Kidney (tissue), 14 donors: ENCODE results near the gene KCNE2. TPM values are rescaled to one million over a fixed set of nuclear protein-coding genes. Genes with fewer than 3 reads are reported as not detected.

Experiments
- DNase-seq, 5 donors: peaks; one replicate each; pipeline ENCODE4 v3.0.0-alpha.2; 2013 to 2020
- FAIRE-seq: peaks from 2 replicates; lab custom pipeline; 2012; peaks lifted over from hg19 to GRCh38; lab: Jason Lieb, UNC
- H3K27ac ChIP-seq, 2 donors: one replicate each; pipeline ENCODE4 v1.7.0; 2013; ENCODE audit warnings: low read depth in 2 of 2, low read length in 2 of 2, inconsistent platforms in 1 of 2
- H3K27me3 ChIP-seq: one replicate; pipeline ENCODE4 v1.7.1; 2013; ENCODE audit warnings: low read length, inconsistent platforms; ENCODE audit not compliant: control insufficient read depth, insufficient read depth
- H3K36me3 ChIP-seq, 3 donors: one replicate each; pipeline versions ENCODE4 v1.7.0 to v1.7.1; 2013; ENCODE audit warnings: low read length in 3 of 3, control low read depth in 1 of 3, inconsistent platforms in 1 of 3; ENCODE audit not compliant: insufficient read depth in 3 of 3, control insufficient read depth in 2 of 3
- H3K4me1 ChIP-seq, 3 donors: one replicate each; pipeline versions ENCODE4 v1.7.0 to v1.7.1; 2013; ENCODE audit warnings: low read length in 3 of 3, inconsistent platforms in 1 of 3, low read depth in 1 of 3; ENCODE audit not compliant: control insufficient read depth in 2 of 3, insufficient read depth in 2 of 3
- H3K4me3 ChIP-seq, 3 donors: one replicate each; pipeline versions ENCODE4 v1.7.0 to v1.8.1; 2013; ENCODE audit warnings: low read length in 3 of 3, control low read depth in 1 of 3, inconsistent platforms in 1 of 3
- H3K9ac ChIP-seq, 3 donors: one replicate each; pipeline versions ENCODE4 v1.7.0 to v1.7.1; 2013; ENCODE audit warnings: low read length in 3 of 3, control low read depth in 1 of 3, inconsistent platforms in 1 of 3
- H3K9me3 ChIP-seq, 3 donors: one replicate each; pipeline versions ENCODE4 v1.7.0 to v1.7.1; 2013; ENCODE audit warnings: low read length in 3 of 3, control low read depth in 1 of 3, inconsistent platforms in 1 of 3; ENCODE audit not compliant: control insufficient read depth in 2 of 3, insufficient read depth in 1 of 3
- CTCF ChIP-seq: IDR thresholded peaks from 3 replicates; pipeline ENCODE4 v1.5.1; 2012; ENCODE audit warnings: mild to moderate bottlenecking, moderate library complexity, borderline replicate concordance; ENCODE audit not compliant: insufficient read depth; ENCODE audit errors: extremely low read depth
- intact Hi-C: fragments of 100-400 bp; cut with DNase I; formaldehyde crosslinking; loops from one replicate; pipeline ENCODE4 v1.11.1; 2022
- polyA plus RNA-seq: library from polyadenylated mRNA; stranded (reverse); fragments of 350-450 nt; fragmentation: Illumina TruSeq; extraction: RNeasy Lipid Tissue Mini Kit (QIAGEN cat#74804); gene quantifications from one replicate; pipeline ENCODE4 v1.2.3, GENCODE V29; 2014; ENCODE audit warnings: low read depth, low replicate concordance; ENCODE audit not compliant: insufficient read depth
- total RNA-seq: library from RNA; stranded (reverse); fragmentation: NEBNext Ultra II Directional; extraction: Animal tissue kit (Norgen Biotek cat#: 25700); gene quantifications from one replicate; pipeline ENCODE4 v1.2.1, GENCODE V29; 2021
- donor health status: control.
- donor health status: control.
- donor health status: control.
- donor health status: control.
- donor health status: control.
- donor health status: DM: yes; HTN: yes; CAD: no.
- donor health status: Normal renal cell carcinoma (clear cell type).

Gene KCNE2
- total and polyA plus RNA-seq, 2 donors from 2014 or later = 0.80 TPM; not detected in 1

GRCh38 chr21:34355570-34355969 is 8.2 kb upstream of the KCNE2 start:
- H3K27me3 ChIP-seq = no peaks in the 10 kb centered on the region
- no peaks in the 10 kb centered on the region for H3K9me3 ChIP-seq
- no peaks in the 10 kb centered on the region for H3K4me1 ChIP-seq
- intact Hi-C loops = no loop called here
- H3K36me3 ChIP-seq = no peaks in the 10 kb centered on the region
- DNase-seq (peak in 1 of 5 donors; percentile 4), FAIRE-seq (no peak)
- H3K27ac ChIP-seq = no peak overlapping the region
- no peak overlapping the region for H3K4me3 ChIP-seq
- H3K9ac ChIP-seq = no peak overlapping the region
- no peak for TF ChIP-seq CTCF

DNA sequence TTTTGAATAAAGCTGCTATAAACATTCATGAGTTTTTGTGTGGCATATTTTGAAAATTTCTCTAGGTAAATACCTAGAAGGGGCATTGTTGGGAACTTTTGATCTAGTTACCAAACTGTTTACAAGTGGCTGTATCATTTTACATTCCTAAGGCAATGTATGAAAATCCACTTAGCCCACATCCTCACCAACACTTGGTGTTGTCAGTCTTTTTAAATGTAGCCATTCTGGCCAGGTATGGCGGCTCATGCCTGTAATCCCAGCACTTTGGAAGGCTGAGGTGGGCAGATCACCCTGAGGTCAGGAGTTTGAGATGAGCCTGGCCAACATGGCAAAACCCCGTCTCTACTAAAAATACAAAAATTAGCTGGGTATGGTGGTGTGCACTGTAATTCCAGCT is 5.9 kb upstream of the KCNE2 start:
- intact Hi-C loops = no loop called here
- no peak for FAIRE-seq
- no peaks in the 10 kb centered on the region for H3K36me3 ChIP-seq
- H3K4me3 ChIP-seq = no peak overlapping the region
- peak in 1 of 5 donors; percentile 3 for DNase-seq
- no peaks in the 10 kb centered on the region for H3K9me3 ChIP-seq
- no peaks in the 10 kb centered on the region for H3K4me1 ChIP-seq
- TF ChIP-seq CTCF = no peak
- H3K27ac ChIP-seq = no peak overlapping the region
- no peaks in the 10 kb centered on the region for H3K27me3 ChIP-seq
- H3K9ac ChIP-seq = no peak overlapping the region

DNA sequence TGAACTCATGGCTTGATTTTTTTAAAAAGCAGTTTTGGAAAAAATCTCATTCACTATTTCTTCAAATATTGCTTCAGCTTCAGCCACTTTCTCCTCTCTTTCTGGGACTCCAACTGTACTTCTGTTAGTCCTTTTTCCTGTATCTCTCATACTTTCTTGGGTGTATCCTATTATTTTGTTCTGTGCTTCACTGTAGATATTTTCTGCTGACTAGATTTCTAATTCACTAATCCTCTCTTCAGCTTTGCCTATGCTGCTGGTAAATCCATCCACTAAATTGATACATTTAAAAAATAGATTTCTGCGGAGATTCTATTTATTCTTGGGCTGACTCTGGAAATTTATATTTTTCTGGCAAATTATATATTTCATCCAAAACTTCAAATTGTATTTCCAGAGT is 4.9 kb upstream of the KCNE2 start:
- Histone ChIP-seq H3K27me3 (no peaks in the 10 kb centered on the region), H3K4me1 (no peaks in the 10 kb centered on the region), H3K4me3 (no peak overlapping the region), H3K36me3 (no peaks in the 10 kb centered on the region), H3K9me3 (no peaks in the 10 kb centered on the region), H3K27ac (no peak overlapping the region), H3K9ac (no peak overlapping the region)
- intact Hi-C loops = no loop called here
- DNase-seq (no peak), FAIRE-seq (no peak)
- no peak for TF ChIP-seq CTCF
